HG02885 (cell line): ENCODE results near the gene MET.
A peak's percentile ranks its signal among the peaks of the same experiment; 100 is the strongest.
"Not testable (repeated sequence)": the region's sequence is repeated elsewhere in the genome, so short reads cannot be mapped to it uniquely, and the experiment has no call there.

Experiments used
- ATAC-seq: cut with Tn5 transposase; IDR thresholded peaks from one replicate; pipeline ENCODE4 v1.9.1; 2021; ENCODE audit warnings: mild to moderate bottlenecking; ENCODE audit not compliant: unreplicated experiment, poor library complexity

Gene MET

DNA sequence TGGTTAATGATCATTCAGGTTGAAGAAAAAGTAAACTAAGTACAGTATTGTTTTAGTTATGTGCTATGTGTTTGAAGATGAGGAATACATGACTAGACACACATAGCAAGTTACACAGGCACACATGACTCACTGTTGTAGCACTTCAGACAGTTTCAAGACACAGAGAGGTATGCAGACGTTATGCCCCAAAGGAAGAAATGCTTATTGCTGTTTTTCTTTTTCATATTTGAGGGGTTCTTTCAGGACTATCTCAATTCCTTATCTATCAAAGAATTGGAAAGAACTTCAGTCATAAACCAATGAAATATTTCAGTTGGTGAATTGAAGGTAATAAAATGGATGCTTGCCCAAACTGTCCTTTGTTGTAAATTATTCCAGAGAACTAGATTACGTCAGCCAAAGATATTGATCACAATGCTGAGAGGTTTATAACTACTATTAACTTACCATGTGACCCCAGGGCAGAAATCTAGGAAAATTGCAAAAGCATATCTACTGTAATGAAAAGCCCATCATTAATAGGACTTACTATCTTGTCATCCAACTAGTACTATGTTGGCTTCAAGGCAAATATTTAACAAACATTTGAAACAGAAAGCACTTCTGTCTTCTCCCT is 129.2 kb downstream of the MET start:
- ATAC-seq, result no peak

DNA sequence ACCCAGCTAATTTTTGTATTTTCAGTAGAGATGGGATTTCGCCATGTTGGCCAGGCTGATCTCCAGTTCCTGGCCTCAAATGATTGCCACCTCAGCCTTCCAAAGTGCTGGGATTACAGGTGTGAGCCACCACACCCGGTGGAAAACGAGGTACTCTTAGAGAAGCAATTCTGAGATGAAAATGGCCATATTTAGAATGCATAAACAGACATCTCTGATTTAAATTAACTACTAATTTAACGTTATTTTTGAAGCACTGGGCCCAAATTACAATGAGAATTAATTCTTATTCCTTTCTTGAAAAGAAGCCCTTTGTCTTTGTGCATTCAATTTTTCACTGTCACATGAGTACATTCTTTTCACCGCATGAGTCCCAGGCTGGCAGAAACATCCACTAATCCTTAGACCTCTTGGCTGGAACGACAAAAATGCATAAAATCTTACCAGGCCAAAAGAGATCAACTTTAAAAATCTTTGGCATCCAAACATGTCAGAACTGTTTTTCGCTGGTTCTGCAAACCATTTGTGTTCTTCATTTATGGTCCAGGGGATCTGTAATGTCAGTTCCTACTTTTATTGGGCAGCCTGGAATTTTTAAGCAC is 130.2 kb downstream of the MET start:
- no peak for ATAC-seq

DNA sequence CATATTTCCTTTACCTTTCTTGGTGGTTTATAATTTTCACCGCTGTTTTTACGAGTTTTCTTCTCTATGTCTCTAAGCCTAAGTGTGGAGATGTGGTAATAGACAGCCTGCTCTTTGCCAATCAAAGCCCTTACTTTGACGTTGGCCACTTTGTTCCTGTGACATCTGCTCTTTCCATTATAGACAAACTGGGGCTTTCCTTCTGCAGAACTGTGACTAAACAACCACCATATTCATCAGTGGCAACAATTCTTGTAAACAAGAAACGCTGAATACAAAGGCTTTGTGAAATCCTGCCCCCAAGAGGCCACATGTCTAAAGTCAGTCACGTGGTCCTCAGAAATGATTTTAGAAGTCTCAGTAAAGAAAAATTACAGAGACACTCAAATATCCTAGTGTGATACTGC is 130.8 kb downstream of the MET start:
- ATAC-seq, result peak; percentile 83

DNA sequence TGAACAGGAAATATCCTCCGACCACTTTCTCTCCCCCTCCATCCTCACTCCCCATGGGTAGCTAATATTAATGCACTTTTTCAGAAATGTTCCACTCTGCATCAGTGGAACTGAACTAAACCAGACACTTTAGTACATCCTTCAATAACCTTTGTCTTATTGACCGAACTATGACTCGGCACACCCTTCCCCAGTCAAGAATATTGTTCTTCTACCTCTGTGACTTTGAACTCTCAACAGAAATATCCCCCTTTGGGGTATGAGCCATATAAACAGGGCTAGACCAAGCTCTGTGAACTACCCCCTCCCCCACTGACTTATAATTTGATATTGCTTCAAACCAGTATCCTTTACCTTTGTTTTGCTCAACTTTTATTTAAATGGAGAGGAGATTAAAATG is 132.5 kb downstream of the MET start:
- no peak for ATAC-seq

DNA sequence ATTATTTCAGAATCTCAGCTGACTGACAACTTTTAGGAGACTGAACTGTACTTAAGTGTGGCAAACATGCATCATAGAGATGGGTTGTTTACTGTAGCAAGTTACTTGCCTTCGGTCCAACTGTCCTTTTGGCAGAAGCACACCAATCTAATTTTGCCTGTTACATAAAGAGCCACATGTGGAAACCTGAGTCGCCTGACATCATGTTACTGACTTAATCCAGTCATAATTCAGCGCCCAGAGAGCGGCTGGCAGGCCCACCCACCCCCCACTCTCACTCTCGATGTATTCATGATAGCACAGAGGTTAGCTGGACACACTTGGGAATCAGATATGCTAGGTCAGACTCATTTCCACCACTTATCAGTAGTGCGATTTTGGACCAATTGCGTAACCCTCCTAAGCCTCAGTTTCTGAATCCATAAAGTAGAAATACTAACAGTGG is 133.1 kb downstream of the MET start:
- ATAC-seq, result no peak

DNA sequence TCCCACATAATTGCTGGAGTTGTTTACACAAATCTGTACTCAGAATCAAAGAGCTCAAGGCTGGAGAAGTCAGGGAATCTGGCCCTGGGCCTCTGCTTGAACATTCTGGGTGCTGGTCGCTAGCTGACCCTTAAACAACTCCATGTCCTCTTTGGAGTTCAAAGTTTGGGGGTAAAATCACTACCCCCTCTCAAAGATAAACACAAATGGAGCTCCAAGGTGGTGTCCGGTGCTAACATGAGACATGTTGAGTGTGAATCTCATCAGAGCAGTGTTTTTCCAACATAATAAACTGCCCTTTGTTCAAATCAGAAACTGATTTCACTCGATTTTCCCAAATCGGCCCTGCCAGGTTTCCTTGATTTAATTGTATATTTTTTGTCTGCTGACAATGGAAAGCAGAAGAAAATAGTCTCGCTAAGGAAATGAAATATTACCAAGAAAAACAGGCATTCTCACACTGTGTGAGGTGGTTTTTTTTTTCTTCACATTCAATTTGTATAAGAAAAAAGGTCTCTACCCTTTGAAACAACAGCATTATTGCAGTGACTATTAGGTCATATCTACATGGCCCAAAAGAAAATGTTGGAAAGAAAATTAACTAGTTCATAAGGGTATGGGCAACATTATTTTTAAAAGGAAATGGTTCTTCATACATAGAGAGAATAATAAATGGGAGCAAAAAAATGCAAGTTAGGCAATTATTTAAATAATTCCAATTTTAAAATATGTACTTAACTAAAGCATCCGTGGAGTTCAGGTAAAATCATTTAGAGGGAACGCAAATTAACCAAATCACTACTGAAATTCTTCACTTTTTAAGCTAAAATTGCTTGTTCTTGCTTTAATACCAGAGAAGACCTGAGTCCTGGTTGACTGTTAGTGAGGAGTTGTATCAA is 134.3 kb downstream of the MET start:
- no peak for ATAC-seq

DNA sequence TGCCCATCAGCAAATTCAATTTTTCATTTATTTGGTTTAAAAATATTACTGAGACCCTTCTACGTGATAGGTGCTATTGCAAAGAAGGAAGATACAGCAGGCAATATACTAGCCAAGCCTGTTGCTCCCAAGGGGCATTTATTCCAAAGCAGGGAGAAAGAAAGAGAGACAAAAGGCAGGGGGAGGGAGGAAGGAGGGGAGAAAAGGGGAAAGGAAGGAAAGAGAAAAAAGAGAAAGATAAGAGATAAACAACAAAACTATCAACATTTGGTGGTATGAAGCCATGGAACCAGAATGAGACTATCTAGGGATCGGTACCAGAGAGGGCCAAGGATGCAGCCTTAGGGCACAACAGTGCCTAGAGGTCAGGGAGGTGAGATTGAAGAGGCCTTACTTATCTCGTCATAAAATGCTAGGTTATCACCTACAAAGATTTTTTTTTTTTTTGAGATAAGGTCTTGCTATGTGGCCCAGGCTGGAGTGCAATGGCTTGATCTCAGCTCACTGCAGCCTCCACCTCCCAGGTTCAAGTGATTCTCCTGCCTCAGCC is 135.1 kb downstream of the MET start:
- ATAC-seq, result no peak

DNA sequence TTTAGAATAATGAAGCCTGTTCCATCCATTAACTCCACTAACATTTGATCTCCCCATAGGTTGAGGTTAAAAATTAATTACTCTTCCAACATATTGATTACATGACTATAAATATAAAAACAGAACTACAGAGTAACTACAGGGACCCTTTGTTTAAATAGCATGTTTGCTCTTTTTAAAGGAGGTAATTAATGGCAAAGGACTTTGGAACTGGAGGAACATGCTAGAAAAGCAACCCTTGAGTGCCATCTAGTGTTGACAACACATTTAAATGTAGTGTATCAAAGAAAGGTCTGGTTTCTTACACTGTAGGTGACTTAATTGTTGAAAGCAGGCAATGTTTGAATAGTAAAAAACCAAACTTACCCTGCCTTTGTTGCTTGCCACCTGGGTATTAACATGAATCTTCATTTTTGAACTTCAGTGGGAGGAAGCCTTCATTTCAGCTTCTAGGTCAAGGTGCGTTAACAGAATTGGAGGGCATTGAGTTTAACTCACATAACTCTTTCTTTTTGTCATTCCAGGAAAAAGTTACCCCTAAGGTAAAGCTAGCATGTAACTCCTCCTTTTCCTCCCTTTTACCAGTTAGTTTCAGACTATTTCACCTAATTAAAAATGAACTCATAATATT is 137.8 kb downstream of the MET start:
- ATAC-seq, result peak; percentile 83

DNA sequence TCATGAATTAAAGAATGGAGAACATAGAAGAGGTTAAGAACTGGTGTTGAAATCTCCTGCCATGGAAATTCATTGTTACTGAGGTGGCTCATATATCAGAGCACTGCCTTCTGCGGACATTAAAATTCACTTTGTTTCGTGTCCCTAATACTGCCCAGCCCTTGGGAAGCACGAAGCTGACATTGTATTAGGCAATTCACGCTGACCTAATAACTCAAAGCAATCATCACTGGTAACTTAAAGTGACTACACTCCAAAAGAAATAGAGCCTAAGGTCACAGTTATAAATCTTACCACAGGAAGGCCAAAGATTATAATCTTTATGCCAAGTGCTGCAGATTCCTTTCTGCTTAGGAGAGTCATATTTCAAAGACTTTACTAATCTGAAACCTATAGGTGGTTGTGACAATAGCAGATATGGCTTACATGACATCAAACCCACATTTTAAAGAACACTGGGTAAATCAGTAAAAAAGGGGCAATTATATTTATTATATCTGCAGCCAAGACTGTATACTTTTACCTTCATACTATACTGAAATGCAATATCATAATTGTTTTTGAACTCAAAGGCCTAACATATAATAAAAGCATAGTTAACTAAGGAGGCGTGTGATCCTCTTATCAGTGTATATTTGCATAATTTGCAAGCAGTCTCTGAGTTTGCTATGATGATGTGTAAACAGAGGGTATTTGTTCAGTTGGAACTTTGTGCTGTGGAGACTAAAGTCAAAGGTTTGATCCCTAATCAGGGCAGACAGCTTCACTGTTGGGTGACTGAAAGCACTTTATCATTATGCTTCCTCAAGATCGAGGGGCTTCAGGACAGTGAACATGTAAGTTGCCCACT is 138.5 kb downstream of the MET start:
- ATAC-seq, result no peak

DNA sequence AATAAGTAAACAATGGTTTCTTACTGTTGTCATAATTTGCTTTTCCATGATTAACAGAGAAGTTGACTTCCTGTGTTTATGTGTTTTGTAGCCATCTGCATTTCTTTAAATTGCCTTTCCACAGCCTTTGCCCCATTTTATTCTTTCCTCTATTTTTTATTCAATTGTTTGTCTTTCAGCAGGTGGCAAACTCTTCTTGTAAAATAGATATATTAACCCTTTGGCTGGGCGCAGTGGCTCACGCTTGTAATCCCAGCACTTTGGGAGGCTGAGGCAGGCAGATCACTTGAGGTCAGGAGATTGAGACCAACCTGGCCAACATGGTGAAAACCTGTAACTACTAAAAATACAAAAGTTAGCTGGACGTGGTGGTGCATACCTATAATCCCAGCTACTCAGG is 139.8 kb downstream of the MET start:
- no peak for ATAC-seq

DNA sequence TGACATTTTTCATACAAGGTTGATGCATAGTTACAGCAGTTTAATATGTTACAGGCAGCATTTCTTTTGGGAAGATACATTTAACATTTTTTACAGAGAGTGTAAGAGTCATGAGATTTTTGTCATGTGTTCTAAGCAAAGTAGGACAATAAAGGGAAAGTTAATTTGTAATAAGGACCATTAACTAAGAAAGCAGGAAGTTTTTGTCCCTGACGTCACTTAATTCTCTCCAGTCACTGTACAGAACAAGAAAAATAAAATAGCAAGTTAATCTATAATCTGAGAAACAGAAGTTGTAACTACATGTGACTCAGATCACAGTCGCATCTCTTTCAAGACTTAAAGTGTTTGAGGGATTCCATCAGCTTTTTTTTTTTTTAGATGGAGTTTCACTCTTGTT is 140.9 kb downstream of the MET start:
- ATAC-seq, result no peak

DNA sequence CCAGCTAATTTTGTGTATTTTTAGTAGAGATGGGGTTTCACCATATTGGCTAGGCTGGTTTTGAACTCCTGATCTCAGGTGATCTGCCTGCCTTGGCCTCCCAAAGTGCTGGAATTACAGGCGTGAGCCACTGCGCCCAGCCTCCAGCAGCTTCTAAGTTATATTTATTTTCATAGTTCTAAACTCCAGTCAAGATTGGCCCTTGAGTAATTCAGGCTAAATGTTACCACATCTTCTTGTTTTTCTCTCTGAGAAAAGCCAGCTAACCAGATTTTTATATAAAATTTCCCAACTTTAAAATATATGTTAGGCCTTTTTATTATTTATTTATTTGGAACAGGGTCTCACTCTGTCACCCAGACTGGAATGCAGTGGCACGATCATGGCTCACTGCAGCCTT is 141.4 kb downstream of the MET start:
- not testable (repeated sequence) for ATAC-seq

DNA sequence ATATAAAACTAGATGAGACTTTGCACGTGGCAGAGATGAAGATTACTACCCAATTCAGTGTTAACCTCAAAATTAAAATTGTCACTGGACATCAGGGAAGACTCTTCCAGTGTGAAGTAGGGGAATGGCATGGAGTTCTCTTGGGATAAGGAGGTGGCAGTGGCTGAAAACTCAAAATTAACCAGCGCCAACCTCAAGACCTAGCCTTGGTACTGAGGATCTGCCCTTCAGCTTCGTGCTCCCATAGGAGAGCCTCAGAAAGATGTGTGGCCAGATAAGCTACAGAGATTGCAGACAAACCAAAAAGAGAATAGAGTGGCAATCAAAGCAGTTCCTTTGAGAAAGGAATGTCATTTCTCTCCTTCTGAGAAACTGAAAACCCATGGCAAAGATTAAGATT is 143.0 kb downstream of the MET start:
- no peak for ATAC-seq

DNA sequence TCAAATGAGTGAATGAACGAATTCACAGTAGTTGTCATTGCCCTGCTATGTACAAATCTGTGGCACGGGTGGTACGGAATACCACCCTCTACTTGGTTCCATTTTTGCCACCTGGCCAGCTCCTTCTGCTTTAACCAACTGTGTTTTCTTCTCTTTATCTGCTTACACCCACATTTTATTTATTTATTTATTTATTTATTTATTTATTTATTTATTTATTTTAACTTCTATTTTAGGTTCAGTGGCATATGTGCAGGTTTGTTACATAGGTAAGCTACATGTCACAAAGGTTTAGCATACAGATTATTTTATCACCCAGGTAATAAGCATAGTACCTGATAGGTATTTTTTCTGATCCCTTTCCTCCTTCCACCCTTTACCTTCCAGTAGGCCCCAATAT is 148.2 kb downstream of the MET start:
- no peak for ATAC-seq

DNA sequence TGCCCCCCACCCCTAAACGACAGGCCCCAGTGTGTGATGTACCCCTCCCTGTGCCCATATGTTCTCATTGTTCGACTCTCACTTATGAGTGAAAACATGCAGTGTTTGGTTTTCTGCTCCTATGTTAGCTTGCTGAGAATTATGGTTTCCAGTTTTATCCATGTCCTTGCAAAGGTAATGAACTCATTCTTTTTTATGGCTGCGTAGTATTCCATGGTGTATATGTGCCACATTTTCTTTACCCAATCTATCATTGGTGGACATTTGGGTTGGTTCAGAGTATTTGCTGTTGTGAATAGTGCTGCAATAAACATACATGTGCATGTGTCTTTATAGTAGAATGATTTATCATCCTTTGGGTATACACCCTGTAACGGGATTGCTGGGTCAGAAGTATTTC is 149.7 kb downstream of the MET start:
- ATAC-seq, result not testable (repeated sequence)

DNA sequence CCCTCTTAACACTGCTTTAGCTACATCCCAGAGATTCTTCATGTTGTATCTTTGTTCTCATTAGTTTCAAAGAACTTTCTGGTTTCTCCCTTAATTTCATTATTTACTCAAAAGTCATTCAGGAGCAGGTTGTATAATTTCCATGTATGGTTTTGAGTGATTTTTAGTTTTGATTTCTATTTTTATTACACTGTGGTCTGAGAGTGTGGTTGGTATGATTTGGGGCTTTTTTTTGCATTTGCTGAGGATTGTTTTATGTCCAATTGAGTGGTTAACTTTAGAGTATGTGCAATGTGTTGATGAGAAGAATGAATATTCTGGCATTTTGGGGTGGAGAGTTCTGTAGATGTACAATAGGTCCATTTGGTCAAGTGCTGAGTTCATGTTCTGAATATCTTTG is 152.5 kb downstream of the MET start:
- no peak for ATAC-seq

DNA sequence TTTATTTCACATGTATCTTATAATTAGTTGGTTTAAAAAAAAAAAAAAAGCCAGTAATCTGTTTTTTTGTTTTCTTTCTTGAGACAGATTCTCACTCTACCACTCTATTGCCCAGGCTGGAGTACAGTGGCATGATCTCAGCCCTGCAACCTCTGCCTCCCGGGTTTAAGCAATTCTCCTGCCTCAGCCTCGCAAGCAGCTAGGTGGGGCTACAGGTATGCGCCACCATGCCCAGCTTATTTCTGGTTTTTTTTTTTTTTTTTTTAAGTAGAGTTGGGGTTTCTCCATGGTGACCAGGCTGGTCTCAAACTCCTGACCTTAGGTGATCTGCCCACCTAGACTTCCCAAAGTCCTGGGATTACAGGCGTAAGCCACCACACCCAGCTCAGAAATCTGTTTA is 156.3 kb downstream of the MET start:
- no peak for ATAC-seq

DNA sequence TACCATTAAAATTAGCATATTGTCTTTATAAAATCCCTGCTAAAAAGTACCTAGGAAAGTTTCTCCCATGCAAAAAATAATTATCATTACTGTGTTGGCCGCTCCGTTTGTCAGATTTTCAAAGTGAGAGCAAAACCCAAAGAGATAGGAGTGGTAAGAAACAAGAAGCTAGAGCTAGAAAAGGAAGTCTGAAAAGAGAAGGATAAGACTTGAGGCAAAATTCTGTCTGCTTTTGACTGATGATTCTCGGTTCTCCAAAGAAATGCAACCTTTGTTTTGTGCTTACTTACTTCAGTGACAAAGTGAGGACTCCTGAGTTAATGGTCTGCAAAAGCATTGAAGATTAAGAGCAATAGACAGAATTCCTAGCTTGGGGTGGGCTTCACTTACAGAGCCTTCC is 157.0 kb downstream of the MET start:
- no peak for ATAC-seq

DNA sequence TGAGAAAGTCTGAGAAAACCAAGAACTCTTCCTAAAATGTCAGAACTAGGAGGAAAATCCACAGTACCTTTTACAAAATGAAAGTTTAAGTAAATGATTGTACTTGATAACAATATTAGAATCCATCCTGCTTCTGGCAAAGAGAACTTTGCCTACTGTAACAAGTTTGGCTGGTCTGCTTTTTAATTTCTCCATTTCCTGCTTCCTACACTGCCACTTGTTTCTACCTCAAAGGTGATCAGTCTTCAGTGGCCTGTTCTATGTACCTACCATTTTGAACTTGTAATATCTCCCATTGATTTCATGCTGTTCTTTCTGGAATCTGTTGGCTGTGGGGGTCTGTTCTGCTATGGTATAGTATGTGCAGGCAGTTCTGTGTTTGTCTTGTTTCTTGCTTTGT is 157.5 kb downstream of the MET start:
- ATAC-seq, result no peak

DNA sequence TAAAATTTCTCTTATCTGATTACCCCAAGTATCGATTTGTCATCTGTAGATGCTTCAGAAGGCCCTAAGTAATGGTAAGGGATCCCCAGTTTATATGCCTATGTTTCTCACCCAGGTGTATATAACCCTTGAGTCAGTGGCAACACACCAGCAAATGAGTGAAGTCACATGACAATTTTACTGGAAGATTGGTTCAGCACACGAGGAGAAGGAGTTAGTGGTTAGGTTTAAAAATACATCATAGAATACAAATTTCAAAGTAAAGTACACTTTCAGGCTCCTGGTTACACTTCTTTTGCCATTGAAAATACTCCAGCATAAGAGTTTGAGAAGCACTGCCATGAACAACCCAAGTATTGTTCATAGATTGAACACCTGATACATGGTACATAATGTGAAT is 160.7 kb downstream of the MET start:
- no peak for ATAC-seq
